Liver (tissue), 9 donors: Measurements from ENCODE around the gene EVPL. TPM values are rescaled to one million over a fixed set of nuclear protein-coding genes. Genes with fewer than 3 reads are reported as not detected.

Experiments used
- DNase-seq: peaks from one replicate; pipeline ENCODE4 v3.0.0-alpha.2; 2017; ENCODE audit warnings: low spot score
- H3K27ac ChIP-seq, 2 donors: one replicate each; pipeline ENCODE4 v1.7.0; 2013; ENCODE audit warnings: inconsistent platforms in 2 of 2, low read length in 2 of 2, control low read depth in 1 of 2, low read depth in 1 of 2, mild to moderate bottlenecking in 1 of 2
- H3K27me3 ChIP-seq, 4 donors: one replicate each; pipeline versions ENCODE4 v1.6.1 to v1.7.0; 2013; ENCODE audit warnings: low read length in 3 of 4, inconsistent platforms in 1 of 4, mild to moderate bottlenecking in 1 of 4, moderate library complexity in 1 of 4; ENCODE audit not compliant: control insufficient read depth in 4 of 4, insufficient read depth in 4 of 4
- H3K36me3 ChIP-seq, 4 donors: one replicate each; pipeline versions ENCODE4 v1.6.1 to v1.7.0; 2013; ENCODE audit warnings: low read length in 3 of 4, mild to moderate bottlenecking in 3 of 4, low read depth in 1 of 4, moderate library complexity in 1 of 4; ENCODE audit not compliant: control insufficient read depth in 4 of 4, insufficient read depth in 3 of 4
- H3K4me1 ChIP-seq, 4 donors: one replicate each; pipeline versions ENCODE4 v1.6.1 to v1.7.0; 2013; ENCODE audit warnings: low read length in 3 of 4, mild to moderate bottlenecking in 3 of 4, moderate library complexity in 1 of 4; ENCODE audit not compliant: control insufficient read depth in 4 of 4, insufficient read depth in 4 of 4
- H3K4me3 ChIP-seq, 3 donors: one replicate each; pipeline versions ENCODE4 v1.6.1 to v1.7.0; 2013; ENCODE audit warnings: low read length in 3 of 3, control low read depth in 1 of 3, low read depth in 1 of 3, mild to moderate bottlenecking in 1 of 3
- H3K9ac ChIP-seq, 2 donors: one replicate each; pipeline ENCODE4 v1.7.0; 2013; ENCODE audit warnings: low read length in 2 of 2, mild to moderate bottlenecking in 2 of 2, moderate library complexity in 2 of 2, control low read depth in 1 of 2, low read depth in 1 of 2
- H3K9me3 ChIP-seq, 4 donors: one replicate each; pipeline versions ENCODE4 v1.6.1 to v1.7.0; 2013; ENCODE audit warnings: low read length in 3 of 4; ENCODE audit not compliant: control insufficient read depth in 4 of 4
- CTCF ChIP-seq: fragments of 150-350 bp; IDR thresholded peaks from 2 replicates; pipeline ENCODE4 v1.5.1; 2017; ENCODE audit warnings: improper control_type of control experiment, low read depth, low read length; ENCODE audit not compliant: missing input control
- EGR1 ChIP-seq, 2 donors: IDR thresholded peaks; 2 replicates each; pipeline ENCODE4 v1.6.1; 2016 to 2018; ENCODE audit warnings: antibody characterized with exemption in 2 of 2, low read depth in 2 of 2
- FOXA2 ChIP-seq: IDR thresholded peaks from 2 replicates; pipeline ENCODE4 v1.6.1; 2016; ENCODE audit warnings: antibody characterized with exemption
- GABPA ChIP-seq, 2 donors: IDR thresholded peaks in 1 of 2; conservative IDR thresholded peaks in 1 of 2; 2 replicates each; pipeline ENCODE4 v1.6.1; 2016; ENCODE audit warnings: antibody characterized with exemption in 2 of 2, mild to moderate bottlenecking in 1 of 2, moderate library complexity in 1 of 2
- HNF4G ChIP-seq: IDR thresholded peaks from 2 replicates; pipeline ENCODE4 v1.6.1; 2016; ENCODE audit warnings: antibody characterized with exemption
- MAX ChIP-seq: IDR thresholded peaks from 2 replicates; pipeline ENCODE4 v1.6.1; 2016; ENCODE audit warnings: antibody characterized with exemption
- REST ChIP-seq: IDR thresholded peaks from 2 replicates; pipeline ENCODE4 v1.6.1; 2016; ENCODE audit warnings: antibody characterized with exemption, mild to moderate bottlenecking
- RXRA ChIP-seq, 2 donors: IDR thresholded peaks; 2 replicates each; pipeline ENCODE4 v1.6.1; 2017 to 2018; ENCODE audit warnings: antibody characterized with exemption in 2 of 2, mild to moderate bottlenecking in 1 of 2
- TAF1 ChIP-seq: conservative IDR thresholded peaks from 2 replicates; pipeline ENCODE4 v1.6.1; 2016; ENCODE audit warnings: antibody characterized with exemption, mild to moderate bottlenecking
- YY1 ChIP-seq: IDR thresholded peaks from 2 replicates; pipeline ENCODE4 v1.6.1; 2016; ENCODE audit warnings: antibody characterized with exemption, mild to moderate bottlenecking
- ZBTB33 ChIP-seq: IDR thresholded peaks from 2 replicates; pipeline ENCODE4 v1.6.1; 2016; ENCODE audit warnings: antibody characterized with exemption
- WGBS: extraction: QIAGEN DNeasy Blood & Tissue Kit; methylation state at CpG from one replicate; pipeline ENCODE4 v1.1.7; 2013; 5-methylcytosine and 5-hydroxymethylcytosine counted together
- polyA plus RNA-seq, 2 donors: library from polyadenylated mRNA; stranded (reverse) in 1 of 2; unstranded in 1 of 2; fragments of 200-250 nt in 1 of 2; fragments of >200 nt in 1 of 2; fragmentation: Nextera tagmentation in 1 of 2; extraction: Ambion mirVana in 1 of 2; gene quantifications; one replicate each; pipeline versions ENCODE4 v1.2.1 to v1.2.3, GENCODE V29; 2013 to 2015
- total RNA-seq, 2 donors: library from RNA; depleted of rRNA; stranded (reverse); fragments of >200 nt; gene quantifications; one replicate each; pipeline ENCODE4 v1.2.3, GENCODE V29; 2014
- TF ChIP-seq, protein P1 (sequence below): IDR thresholded peaks from 2 replicates; pipeline ENCODE4 v1.6.1; 2016; ENCODE audit warnings: antibody characterized with exemption
- donor health status: healthy.
- donor health status: healthy.
- donor health status: healthy.
- donor health status: healthy.
- donor health status: healthy.

EVPL gene
- total and polyA plus RNA-seq, 4 donors, result 0.03 to 0.33 (median 0.21) TPM; not detected in 1

- Histone ChIP-seq H3K4me3 (no peak overlapping the region), H3K36me3 (peaks cover 0 to 2% (median 0%) of the 10 kb centered on the region in 4 donors), H3K9me3 (no peaks in the 10 kb centered on the region), H3K9ac (no peak overlapping the region), H3K27ac (peak overlapping the region in 1 of 2 donors; percentile 89), H3K27me3 (no peaks in the 10 kb centered on the region), H3K4me1 (peaks cover 22 to 81% (median 60%) of the 10 kb centered on the region in 4 donors)
- 98% methylated on average over 12 of the region's 12 CpGs for WGBS
- no peak for DNase-seq
- no peak for TF ChIP-seq RXRA (IDR thresholded peaks at IDR 0.05)
- no peak for TF ChIP-seq FOXA2
- TF ChIP-seq GABPA (IDR thresholded peaks at IDR 0.05 in 1 of 2, conservative IDR thresholded peaks at IDR 0.05 in 1 of 2), result no peak
- no peak for TF ChIP-seq REST
- TF ChIP-seq, protein P1, sequence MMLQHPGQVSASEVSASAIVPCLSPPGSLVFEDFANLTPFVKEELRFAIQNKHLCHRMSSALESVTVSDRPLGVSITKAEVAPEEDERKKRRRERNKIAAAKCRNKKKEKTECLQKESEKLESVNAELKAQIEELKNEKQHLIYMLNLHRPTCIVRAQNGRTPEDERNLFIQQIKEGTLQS, result no peak
- TF ChIP-seq CTCF, result no peak
- no peak for TF ChIP-seq YY1
- no peak for TF ChIP-seq MAX
- TF ChIP-seq HNF4G, result no peak
- TF ChIP-seq EGR1 (IDR thresholded peaks at IDR 0.05; ENCODE audit: low read depth in 2 of 2), result no peak
- no peak for TF ChIP-seq ZBTB33
These were observed 25.0 kb downstream of the EVPL start for GRCh38 chr17:76002100-76002499.

- Histone ChIP-seq H3K4me1 (peaks cover 25 to 92% (median 68%) of the 10 kb centered on the region in 4 donors), H3K4me3 (no peak within 1 kb of the TSS), H3K9me3 (no peaks in the 10 kb centered on the region), H3K27me3 (no peaks in the 10 kb centered on the region), H3K9ac (no peak within 1 kb of the TSS), H3K27ac (peak within 1 kb of the TSS; percentile 58 to 63), H3K36me3 (peaks cover 0 to 2% (median 0%) of the 10 kb centered on the region in 4 donors)
- WGBS, result 79% methylated on average over 21 of the region's 21 CpGs
- TF ChIP-seq YY1, result no peak
- TF ChIP-seq TAF1, result no peak
- no peak for TF ChIP-seq RXRA (IDR thresholded peaks at IDR 0.05)
- TF ChIP-seq MAX, result no peak
- no peak for DNase-seq
These were observed 26.2 kb downstream of the EVPL start, which contains the start of gene CDK3 for GRCh38 chr17:76000755-76001521. Gene CDK3, plus strand, starts transcription at chr17:76000855. Its CDS starts 571 bp downstream, at chr17:76001426.
